HuH-7.5 (cell line): Measurements from ENCODE around the gene ARHGAP9.
"Not testable (repeated sequence)": the region's sequence is repeated elsewhere in the genome, so short reads cannot be mapped to it uniquely, and the experiment has no call there.

Experiments
- DNase-seq: peaks from one replicate; pipeline ENCODE4 v3.0.0; 2011; ENCODE audit warnings: low spot score

Gene ARHGAP9

DNA sequence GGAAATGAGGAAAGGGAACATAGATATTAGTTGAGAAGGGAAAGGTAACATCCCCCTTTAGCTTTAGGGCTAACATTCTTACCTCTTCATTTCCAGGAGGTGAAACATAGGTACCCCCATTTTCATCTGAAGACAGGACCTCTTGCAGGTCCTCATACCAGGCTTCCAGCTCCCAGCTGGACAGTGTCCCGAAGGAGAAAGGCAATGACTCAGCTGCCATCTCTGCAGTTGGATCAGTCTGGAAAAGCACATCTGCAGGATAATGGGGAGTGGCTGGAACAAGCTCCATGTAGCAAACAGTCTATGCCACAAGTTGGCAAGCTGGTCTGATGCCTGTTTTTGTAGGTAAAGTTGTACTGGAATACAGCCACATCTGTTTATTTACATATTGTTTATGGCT lies 37.5 kb upstream of the ARHGAP9 start:
- no peak for DNase-seq

- no peak for DNase-seq
Observed at GRCh38 chr12:57516617-57517153, 37.0 kb upstream of the ARHGAP9 start.

DNA sequence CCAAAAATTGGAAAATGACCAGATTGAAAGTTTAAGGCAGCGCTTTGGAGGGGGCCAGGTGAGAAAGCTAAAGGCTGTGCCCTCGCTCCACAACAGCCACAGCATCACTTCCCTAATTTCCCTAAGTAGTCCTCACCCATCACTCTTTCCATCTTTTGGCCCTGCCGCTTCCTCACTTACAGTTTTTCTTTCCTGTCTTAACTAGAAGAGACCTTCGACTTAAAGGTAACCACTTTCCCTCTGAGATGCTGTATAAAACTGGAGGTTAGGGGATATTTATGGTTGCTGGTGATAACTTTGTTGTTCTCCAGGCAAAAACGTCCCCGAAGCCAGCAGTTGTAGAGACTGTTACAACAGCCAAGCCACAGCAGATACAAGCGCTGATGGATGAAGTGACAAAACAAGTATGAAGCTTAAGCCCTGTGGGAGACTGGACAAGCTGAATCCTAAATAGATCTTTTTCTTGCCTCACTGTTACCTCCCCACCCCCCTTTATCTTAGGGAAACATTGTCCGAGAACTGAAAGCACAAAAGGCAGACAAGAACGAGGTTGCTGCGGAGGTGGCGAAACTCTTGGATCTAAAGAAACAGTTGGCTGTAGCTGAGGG lies 36.4 kb upstream of the ARHGAP9 start:
- DNase-seq = no peak

DNA sequence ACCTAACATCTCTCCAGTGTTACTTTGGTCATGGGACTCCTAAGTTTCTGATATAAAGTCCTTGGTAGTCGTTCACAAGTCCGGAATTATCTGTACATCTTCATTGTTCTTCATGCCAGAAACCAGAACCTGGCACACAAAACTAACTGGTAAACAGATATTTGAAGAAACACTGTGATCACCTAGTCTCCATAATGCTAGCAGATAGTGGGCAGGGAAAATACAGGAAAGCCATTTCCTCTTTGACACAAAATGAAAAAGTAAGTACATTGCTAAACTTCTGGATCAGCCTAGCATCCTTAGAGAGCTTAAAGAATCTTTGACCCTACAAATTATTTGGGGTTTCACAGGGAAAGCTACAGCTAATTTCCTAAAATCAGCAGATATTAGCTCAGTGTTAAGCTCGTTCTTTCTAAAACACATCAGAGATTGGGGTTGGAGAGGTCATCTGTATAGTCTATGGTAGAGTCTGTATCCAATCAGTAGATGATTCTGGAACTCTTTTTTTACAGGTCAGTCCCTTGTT lies 35.8 kb upstream of the ARHGAP9 start:
- no peak for DNase-seq

DNA sequence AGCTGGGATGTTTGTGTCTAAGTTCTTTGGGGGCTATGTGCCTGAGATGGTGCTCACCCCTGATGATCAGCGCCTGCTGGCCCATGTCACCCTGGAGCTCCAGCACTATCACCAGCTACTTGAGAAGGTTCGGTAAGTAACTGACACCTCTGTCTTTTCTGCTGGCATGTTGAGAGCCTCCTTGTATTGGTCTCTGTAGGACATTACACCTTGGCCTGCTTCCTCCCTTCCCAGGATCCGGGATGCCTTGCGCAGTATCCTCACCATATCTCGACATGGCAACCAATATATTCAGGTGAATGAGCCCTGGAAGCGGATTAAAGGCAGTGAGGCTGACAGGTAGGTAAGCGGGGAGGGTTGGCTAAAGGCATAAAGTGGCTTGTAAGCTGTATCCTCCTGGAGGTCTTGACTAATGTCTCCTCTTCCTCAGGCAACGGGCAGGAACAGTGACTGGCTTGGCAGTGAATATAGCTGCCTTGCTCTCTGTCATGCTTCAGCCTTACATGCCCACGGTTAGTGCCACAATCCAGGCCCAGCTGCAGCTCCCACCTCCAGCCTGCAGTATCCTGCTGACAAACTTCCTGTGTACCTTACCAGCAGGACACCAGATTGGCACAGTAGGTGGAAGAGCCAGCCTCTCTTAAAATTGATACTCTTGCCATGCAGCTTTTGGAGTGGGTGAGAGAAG lies 35.2 kb upstream of the ARHGAP9 start:
- DNase-seq = no peak

DNA sequence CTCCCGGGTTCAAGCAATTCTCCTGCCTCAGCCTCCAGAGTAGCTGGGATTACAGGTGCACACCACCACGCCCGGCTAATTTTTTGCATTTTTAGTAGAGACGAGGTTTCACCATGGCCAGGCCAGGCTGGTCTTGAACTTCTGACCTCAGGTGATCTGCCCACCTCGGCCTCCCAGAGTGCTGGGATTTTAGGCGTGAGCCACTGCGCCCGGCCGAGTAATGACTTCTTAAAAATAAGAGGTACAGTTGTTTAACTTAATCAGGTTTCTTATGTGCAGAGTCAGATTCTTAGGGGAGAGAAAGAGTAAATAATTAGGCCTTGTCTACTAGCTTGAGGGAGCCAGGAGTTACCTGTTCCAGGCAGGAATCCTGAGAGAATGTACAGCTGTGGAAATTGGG lies 34.6 kb upstream of the ARHGAP9 start:
- DNase-seq = not testable (repeated sequence)

DNA sequence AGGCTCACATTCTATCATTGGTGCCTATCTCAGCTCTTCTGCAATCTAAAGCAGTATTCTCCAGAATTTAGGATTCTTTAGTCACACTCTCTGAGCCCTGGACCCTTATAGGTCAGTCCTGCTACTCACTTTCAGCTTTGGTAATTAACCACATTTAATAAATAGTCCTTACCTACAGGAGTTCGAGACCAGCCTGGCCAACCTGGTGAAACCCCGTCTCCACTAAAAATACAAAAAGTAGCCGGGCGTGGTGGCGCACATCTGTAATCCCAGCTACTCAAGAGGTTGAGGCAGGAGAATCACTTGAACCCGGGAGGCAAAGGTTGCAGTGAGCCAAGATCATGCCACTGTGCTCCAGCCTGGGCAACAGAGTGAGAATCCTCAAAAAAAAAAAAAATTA lies 34.0 kb upstream of the ARHGAP9 start:
- DNase-seq = not testable (repeated sequence)

DNA sequence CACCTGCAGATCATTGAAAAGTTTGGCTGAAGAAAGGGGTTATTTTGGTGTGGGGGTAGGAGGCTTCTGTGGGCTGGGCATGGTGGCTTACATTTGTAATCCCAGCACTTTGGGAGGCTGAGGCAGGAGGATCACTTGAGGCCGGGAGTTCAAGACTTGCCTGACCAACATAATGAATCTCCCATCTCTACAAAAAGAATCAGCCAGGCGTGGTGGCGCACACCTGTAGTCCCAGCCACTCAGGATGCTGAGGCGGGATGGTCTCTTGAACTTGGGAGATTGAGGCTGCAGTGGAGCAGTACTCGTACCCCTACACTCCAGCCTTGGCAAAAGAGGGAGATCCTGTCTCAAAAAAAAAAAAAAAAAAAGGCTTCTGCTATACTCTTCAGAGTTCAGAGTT lies 33.6 kb upstream of the ARHGAP9 start:
- no peak for DNase-seq

DNA sequence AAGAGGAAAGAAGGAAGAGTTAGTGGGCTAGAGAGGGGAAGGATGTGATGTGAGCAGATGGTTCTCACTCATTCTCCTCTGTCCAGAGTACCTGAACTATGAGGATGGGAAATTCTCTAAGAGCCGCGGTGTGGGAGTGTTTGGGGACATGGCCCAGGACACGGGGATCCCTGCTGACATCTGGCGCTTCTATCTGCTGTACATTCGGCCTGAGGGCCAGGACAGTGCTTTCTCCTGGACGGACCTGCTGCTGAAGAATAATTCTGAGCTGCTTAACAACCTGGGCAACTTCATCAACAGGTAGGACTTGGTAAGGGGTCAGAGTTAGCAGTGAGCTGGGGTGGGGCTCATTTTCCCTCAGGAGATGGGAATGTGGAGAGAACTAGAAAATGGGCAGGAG lies 33.0 kb upstream of the ARHGAP9 start:
- no peak for DNase-seq

DNA sequence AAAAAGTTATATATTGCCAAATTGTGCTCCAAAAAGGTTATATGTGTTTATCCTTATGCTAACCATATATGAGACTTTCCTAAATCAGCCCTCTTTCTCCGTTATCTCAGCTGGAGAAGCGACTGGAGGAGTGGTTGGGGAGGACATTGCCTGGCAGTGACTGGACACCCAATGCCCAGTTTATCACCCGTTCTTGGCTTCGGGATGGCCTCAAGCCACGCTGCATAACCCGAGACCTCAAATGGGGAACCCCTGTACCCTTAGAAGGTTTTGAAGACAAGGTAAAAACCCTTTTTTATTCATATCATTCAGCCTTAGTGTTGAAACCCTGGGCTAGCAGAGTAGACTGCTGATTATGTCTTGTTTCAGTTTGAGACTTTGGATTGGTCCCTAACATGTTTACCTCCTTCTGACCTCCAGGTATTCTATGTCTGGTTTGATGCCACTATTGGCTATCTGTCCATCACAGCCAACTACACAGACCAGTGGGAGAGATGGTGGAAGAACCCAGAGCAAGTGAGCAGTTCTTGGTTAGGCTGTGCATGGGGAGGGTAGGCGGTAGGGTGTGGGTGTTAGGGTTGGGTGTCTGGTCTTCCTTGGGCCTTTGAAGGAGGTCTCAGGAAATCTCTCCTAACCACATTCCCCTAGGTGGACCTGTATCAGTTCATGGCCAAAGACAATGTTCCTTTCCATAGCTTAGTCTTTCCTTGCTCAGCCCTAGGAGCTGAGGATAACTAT lies 32.1 kb upstream of the ARHGAP9 start:
- no peak for DNase-seq

- no peak for DNase-seq
Observed at GRCh38 chr12:57511161-57511560, 31.5 kb upstream of the ARHGAP9 start.

DNA sequence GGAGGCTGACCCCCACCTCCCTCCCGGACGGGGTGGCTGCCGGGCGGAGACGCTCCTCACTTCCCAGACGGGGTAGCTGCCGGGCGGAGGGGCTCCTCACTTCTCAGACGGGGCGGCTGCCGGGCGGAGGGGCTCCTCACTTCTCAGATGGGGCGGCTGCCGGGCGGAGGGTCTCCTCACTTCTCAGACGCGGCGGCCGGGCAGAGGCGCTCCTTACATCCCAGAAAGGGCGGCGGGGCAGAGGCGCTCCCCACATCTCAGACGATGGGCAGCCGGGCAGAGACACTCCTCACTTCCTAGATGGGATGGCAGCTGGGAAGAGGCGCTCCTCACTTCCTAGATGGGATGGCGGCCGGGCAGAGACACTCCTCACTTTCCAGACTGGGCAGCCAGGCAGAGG lies 28.1 kb upstream of the ARHGAP9 start:
- DNase-seq = not testable (repeated sequence)

GRCh38 chr12:57506541-57506940 lies 26.9 kb upstream of the ARHGAP9 start:
- DNase-seq = not testable (repeated sequence)

GRCh38 chr12:57502311-57502969 lies 22.8 kb upstream of the ARHGAP9 start:
- DNase-seq = not testable (repeated sequence)

- DNase-seq = no peak
Observed at GRCh38 chr12:57500213-57500612, 20.5 kb upstream of the ARHGAP9 start.

DNA sequence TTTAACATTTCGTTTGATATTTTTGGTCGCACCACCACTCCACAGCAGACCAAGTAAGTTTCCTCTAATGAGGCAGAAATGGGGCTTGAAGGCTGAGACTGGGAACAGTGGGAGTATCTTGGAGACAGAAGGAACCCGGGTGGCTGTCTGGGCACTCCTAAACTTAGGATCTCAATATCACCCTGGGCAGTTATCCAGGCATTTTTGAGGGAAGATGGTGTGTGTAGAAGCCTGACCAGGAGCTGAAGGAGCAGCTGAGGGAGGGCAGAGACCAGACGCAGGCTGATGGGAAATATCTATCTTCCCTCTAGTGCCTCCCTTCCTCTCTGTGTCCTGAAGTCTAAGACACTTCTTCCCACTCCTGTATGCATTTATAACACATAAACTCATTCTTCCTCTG lies 18.9 kb upstream of the ARHGAP9 start:
- no peak for DNase-seq

DNA sequence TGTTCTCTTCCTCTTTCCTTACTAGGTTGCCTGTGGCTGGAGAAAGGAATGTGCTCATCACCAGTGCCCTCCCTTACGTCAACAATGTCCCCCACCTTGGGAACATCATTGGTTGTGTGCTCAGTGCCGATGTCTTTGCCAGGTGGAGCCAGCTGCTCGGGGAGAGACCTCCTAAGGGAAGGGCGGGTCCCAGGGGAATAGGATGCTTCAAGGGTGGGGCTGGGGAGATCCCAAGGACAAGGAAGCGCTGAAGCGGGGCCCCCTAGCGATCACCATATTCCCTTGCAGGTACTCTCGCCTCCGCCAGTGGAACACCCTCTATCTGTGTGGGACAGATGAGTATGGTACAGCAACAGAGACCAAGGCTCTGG lies 18.5 kb upstream of the ARHGAP9 start:
- DNase-seq = no peak

GRCh38 chr12:57497223-57498131 lies 17.8 kb upstream of the ARHGAP9 start:
- DNase-seq = no peak

DNA sequence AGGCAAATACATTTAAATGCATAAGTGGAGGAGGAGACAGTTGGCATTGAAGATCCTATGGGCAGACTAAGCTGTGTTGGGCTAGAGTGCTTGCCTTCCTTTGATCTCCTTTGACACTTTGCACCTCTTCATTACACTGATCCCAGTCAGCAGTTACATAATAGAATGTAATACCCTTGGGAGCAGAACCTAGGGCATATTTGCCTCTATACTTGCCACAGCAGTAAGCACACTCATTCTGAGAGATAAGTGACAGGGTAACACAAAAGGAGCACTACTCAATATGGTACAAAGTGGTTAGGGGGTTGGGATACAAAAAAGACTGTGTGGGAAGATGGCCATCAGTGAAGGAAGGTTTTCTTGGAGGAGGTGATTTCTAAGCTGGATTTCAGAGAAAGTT lies 17.2 kb upstream of the ARHGAP9 start:
- DNase-seq = no peak

DNA sequence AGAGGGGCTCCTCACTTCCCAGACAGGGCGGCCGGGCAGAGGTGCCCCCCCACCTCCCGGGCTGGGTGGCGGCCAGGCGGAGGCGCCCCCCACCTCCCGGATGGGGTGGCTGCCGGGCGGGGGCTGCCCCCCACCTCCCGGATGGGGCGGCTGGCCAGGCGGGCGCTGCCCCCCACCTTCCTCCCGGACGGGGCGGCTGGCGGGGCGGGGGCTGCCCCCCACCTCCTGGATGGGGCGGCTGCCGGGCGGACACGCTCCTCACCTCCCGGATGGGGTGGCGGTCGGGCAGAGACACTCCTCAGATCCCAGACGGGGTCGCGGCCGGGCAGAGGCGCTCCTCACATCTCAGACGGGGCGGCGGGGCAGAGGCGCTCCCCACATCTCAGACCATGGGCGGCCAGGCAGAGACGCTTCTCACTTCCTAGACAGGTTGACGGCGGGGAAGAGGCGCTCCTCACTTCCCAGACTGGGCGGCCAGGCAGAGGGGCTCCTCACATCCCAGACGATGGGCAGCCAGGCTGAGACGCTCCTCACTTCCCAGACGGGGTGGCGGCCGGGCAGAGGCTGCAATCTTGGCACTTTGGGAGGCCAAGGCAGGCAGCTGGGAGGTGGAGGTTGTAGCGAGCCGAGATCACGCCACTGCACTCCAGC lies 15.5 kb upstream of the ARHGAP9 start:
- DNase-seq = not testable (repeated sequence)
